Dedifferentiated amniotic fluid mesenchymal stem cell (primary cell): ENCODE results near the gene NOC3L.
"Not testable (repeated sequence)": the region's sequence is repeated elsewhere in the genome, so short reads cannot be mapped to it uniquely, and the experiment has no call there.

Experiments used
- DNase-seq: peaks from one replicate; pipeline ENCODE4 v3.0.0-alpha.2; 2016; ENCODE audit errors: extremely low spot score

NOC3L gene

DNA sequence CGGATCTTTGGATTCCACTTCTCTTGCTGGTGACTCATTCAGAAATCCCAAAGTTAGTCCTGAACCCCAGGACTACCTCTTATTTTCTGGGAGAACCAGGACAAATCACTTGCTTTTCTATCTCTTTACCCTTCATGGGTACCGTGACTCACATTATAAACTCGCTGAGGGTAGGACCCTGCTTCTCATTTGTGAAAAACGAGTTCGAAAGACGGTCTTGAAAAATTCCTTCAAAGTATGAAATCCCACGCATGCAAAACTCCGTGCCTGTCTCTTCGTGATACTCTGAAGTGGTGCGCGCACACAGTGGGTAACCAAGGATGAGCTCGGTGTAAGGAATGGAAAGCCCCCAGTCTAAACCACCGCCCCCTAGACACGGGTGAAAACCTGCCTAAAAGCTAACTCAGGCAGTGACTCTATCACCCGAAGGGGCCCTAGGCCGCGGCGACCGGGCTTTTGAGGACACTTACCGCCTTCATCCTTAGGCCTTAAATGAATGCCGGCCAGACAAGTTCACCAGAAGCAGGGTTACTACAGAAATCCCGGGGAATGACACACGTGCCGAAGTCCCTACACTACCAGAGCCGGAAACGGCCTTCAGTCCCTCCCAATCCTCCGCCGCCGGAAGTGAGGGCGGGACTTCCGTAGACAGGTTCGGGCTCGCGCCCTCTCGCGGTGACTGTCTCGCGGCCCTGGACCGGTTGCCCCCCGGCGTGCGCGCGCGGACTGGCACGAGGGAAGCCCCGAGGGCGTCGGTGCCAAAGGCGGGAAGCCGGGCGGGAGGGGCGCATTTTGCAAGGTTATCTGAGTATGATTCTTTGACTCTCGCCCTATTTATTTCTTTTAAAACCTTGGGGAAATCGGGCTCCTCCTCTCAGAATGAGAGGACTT, at the start of gene NOC3L:
Gene NOC3L, minus strand, starts transcription at position 580 of the 891 bp plus-strand sequence. Its CDS starts 101 bp downstream, at position 479.
- peak; percentile 96 for DNase-seq

GRCh38 chr10:94412449-94412848, 49.7 kb upstream of the NOC3L start:
- DNase-seq = peak; percentile 79

DNA sequence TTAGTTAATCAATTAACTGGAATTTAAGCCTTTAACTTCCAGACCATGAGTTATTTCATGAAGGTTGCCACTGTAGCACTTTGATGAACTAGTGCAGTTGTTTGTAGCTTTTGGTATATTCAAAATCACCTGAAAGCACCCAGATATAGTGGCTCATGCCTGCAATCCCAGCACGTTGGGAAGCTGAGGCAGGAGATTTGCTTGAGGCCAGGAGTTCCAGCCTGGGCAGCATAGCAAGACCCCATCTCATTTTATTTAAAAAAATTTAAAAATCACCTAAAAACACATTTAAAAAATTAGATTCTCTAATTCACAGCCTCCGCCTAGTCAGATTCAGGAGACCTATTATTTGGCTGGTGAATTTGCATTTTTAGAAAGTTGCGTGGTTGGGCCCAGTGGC, 48.6 kb upstream of the NOC3L start:
- DNase-seq = no peak

- DNase-seq = no peak
Measured at GRCh38 chr10:94409021-94409657, 46.4 kb upstream of the NOC3L start.

DNA sequence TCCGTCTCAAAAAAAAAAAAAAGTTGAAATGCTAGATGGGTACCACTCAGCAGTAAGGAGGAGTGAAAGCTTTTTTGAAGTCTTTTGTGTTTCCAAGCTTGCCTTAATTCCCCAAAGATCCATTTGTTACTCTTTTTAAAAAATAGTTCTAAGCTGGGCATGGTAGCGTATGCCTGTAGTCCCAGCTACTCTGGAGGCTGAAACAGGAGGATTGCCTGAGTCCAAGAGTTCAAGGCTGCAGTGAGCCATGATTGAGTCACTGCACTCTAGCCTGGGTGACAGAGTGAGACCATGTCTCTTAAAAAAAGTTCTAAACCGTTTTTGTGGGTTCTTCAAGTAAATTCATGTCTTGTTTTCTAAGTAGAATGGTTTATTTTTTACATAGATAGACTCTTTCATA, 44.9 kb upstream of the NOC3L start:
- DNase-seq = no peak

DNA sequence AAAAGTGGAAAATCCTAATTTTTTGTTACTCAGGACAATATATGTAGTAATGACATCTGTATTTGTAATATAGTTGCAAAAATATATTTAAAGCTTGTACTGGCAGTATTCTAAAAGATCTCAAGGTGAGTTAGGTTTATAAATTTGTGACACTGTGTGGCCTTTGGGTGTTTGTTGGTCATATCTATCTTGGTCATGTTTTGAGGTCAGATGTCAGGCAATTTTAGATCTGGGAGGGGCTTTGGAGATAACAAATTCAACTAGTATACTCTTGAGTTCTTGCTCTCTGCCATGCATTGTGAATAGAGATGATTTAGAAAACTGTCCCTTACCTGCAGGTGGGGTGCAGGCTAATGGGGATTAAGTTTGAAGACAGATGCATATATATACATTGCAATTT, 42.7 kb upstream of the NOC3L start:
- DNase-seq = no peak

DNA sequence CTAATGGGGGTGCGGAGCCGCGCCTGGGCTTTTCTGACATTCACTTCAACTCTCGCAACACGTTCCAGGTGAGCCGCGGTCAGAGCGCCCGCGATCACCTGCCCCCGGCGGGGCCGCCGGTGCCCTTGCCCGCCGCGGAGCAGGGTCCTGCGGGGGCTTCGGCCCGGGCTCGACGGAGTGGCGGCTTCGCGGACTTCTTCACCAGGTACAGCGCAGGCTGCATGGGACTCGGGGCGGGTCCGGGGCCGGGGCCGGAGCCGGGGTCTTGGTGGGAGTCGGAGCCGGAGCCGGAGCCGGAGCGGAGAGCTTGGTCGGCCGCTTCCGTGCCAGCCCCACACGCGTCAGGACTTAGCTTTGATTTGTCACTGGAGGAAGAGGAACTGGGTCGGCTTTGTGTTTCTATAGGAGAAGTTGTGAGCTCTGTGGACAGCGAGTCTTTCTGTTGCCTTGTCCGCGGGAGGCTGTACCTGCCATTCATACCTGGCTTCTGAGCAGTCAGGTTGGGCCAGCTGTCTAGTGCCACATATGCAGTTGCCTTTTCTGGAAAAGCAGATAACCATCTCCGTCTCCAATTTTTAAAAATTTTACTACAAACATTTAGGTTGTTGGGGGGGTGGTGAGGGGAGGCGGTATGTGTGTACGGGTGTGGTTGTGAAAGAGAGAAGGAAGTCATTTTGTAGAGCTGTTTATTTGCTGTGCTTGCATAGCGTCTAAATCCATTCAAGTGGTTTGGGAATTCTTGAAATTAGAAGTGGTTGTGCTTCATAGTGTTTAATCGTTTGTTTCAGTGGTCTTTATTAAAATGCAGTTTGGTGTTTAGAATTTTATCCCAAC, 40.9 kb upstream of the NOC3L start:
- DNase-seq = peak; percentile 62

GRCh38 chr10:94402843-94403379, 40.2 kb upstream of the NOC3L start:
- DNase-seq = no peak

DNA sequence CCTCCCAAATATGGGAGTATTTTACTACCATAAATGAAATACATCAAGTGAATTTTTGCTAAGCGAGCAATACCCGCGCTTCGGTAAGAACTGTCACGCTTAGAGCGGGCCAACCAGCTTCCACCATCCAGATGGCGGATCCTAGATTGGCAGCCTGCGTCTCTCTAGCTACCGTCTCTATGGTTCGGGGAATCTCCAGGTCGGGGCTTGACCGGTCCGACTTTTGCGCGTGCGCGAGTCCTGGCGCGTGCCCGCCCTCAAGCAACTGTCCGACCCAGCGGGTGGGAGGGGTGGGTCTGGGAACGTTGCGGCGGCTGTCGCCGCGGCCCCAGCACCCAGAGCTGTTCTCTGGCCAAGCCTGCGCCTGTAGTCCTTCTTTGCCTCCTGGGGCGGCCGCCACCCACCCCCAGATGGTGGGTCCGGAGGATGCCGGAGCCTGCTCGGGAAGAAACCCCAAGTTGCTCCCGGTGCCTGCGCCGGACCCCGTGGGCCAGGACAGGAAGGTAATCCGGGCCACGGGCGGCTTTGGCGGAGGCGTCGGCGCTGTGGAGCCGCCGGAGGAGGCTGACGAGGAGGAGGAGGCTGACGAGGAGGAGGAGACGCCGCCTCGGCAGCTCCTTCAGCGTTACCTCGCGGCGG, 39.6 kb upstream of the NOC3L start, which contains the start of gene TBC1D12:
Gene TBC1D12, plus strand, starts transcription at position 338 of the 639 bp plus-strand sequence. Its CDS starts 73 bp downstream, at position 411.
- peak; percentile 96 for DNase-seq

GRCh38 chr10:94398762-94399161, 36.0 kb upstream of the NOC3L start:
- no peak for DNase-seq

DNA sequence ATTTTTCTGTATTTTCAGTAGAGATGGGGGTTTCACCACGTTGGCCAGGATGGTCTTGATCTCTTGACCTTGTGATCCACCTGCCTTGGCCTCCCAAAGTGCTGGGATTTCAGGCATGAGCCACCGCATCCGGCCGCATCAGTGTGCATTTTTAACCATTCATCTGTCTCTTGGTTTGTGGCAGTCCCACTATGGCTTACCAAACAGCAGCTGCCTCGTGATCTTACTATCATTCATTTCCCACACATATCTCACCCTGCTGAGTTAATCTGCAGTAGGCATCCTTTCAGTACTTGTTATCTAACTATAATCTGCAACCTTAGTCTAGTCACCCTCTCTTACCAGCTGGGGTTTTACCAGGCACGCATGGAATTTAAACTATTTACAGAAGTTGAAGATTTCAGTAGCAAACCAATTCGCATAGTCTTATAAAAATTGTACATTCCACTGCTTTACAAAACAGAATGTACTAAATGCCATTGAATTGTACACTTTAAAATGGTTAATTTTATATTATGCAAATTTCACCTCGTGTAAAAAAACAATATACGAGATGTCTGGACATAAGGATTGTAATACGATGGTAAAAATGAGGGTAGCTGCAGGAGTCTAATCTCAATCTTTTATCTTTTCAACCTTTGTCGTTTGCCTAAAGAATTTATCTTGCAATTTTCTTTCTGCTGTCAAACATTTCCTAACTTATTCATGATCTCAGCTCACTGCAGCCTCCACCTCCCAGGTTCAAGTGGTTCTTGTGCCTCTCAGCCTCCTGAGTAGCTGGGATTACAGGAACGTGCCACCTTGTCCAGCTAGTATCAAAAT, 35.0 kb upstream of the NOC3L start:
- no peak for DNase-seq

- DNase-seq = not testable (repeated sequence)
Measured at GRCh38 chr10:94392117-94392516, 29.4 kb upstream of the NOC3L start.

- DNase-seq = not testable (repeated sequence)
Measured at GRCh38 chr10:94385733-94386132, 23.0 kb upstream of the NOC3L start.

- DNase-seq = no peak
Measured at GRCh38 chr10:94383530-94383929, 20.8 kb upstream of the NOC3L start.

GRCh38 chr10:94376865-94377264, 14.1 kb upstream of the NOC3L start:
- no peak for DNase-seq

DNA sequence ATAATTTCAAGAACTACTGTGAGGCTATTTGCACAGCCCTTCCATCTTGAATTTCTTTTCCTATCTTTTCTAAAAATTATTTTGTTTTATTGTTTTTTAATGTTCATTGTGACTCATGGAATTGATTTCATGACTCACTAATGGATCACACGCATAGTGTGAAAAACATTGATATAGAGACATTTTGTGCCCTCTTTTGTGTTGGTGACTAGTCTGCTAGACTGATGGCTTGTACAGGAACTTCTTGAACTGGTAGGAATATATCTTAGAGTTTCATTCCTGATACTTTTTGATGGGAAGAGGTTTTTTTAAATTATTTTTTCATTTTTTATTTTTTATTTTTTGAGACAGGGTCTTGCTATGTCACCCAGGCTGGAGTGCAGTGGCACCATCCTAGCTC, 12.6 kb upstream of the NOC3L start:
- no peak for DNase-seq

DNA sequence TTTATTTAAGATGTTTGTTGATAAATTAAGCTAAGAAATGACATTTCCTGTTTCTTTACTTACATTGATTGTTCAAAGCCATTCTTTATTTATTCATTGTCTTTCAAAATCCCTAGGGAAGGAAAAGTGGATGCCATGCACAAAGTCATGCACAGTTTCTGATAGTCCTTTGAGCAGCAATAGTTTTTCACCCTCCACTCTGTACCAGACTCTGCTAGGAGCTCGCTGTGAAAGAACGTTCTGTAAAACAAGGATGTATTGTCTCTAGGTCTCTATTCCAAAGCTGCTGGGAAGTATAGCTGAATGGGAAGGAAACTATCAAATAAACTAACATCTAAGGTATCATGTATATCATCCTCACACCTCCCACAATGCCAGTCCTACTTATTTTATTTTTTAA, 7.8 kb upstream of the NOC3L start:
- DNase-seq = no peak

- DNase-seq = no peak
Measured at GRCh38 chr10:94366382-94366781, 3.6 kb upstream of the NOC3L start.

DNA sequence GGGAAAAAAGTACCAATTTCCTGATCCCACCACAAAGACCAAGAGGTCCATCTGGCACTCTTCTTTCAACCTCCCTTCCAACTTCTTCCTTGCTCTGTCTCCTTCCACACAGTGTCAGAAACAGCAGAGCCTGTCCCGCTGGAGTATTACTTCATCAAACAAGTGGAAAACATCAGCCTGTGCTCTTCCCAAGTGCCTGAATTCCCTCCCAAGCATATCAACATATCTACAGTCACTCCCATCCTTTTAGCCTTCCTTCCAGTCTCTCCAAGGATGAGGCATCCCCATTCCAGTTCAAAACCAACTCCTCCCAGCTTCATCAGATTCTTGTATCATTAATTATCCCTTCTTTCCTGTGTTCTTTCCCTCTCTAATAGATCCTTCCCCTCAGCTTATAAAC, 1.7 kb upstream of the NOC3L start:
- no peak for DNase-seq

GRCh38 chr10:94363251-94363565, 469 bp upstream of the NOC3L start:
- DNase-seq = no peak
